ENCODE results near the gene SUMO2.

- no peak for TF ChIP-seq CTCF (IDR thresholded peaks at IDR 0.05; ENCODE audit: low read depth, low read length, poor library complexity, severe bottlenecking)
- TF ChIP-seq EZH2phosphoT487 (IDR thresholded peaks at IDR 0.05; ENCODE audit: borderline replicate concordance, low read length): no peak
These were observed 9.2 kb downstream of the SUMO2 start for GRCh38 chr17:75173526-75173925.

Measured in DOHH2 (cell line).